A549 (cell line): ENCODE measurements around the gene PRR29. TPM values are rescaled to one million over a fixed set of nuclear protein-coding genes. Genes with fewer than 3 reads are reported as not detected.

Experiments
- ATAC-seq, 2 experiments: fragments of 200-7000 bp in 1 of 2; fragments of >200 bp in 1 of 2; cut with Nextera tagmentation in 1 of 2; cut with Tn5 transposase in 1 of 2; 3 replicates each; pipeline versions ENCODE4 v1.8.0 to v1.9.1; 2018 to 2020; ENCODE audit warnings: mild to moderate bottlenecking in 1 of 2, moderate library complexity in 1 of 2
- CTCF ChIA-PET: fragments of 300-600 bp; sonication (Branson Sonifier 250); formaldehyde crosslinking; extraction: SDS; loops from one replicate; lab custom pipeline; 2021; ENCODE audit warnings: antibody characterized with exemption, inconsistent platforms; lab: Yijun Ruan, JAX
- POLR2A ChIA-PET: fragments of 350-600 bp; formaldehyde crosslinking; extraction: SDS; loops from one replicate; lab custom pipeline; 2021; ENCODE audit warnings: antibody characterized with exemption, inconsistent platforms; lab: Yijun Ruan, JAX
- DNase-seq, 2 experiments: peaks; one replicate each; pipeline versions ENCODE4 v3.0.0 to v3.0.0-alpha.2; 2011 to 2016; ENCODE audit warnings: low read depth in 1 of 2, low spot score in 1 of 2
- FAIRE-seq: peaks from 2 replicates; lab custom pipeline; 2011; peaks lifted over from hg19 to GRCh38; lab: Jason Lieb, UNC
- H3K27ac ChIP-seq, 2 experiments: fragments of >200 bp; sonication (Bioruptor Twin); formaldehyde crosslinking; 3 replicates each; pipeline ENCODE4 v1.5.1; 2016 to 2017
- H3K4me1 ChIP-seq: fragments of >200 bp; sonication (Bioruptor Twin); formaldehyde crosslinking; 3 replicates; pipeline ENCODE4 v1.6.1; 2016
- H3K4me2 ChIP-seq: fragments of >200 bp; sonication (Bioruptor Twin); formaldehyde crosslinking; 3 replicates; pipeline ENCODE4 v1.6.1; 2016
- H3K4me3 ChIP-seq: fragments of >200 bp; sonication (Bioruptor Twin); formaldehyde crosslinking; 3 replicates; pipeline ENCODE4 v1.5.1; 2016
- H3K9me3 ChIP-seq: fragments of >200 bp; sonication (Bioruptor Twin); formaldehyde crosslinking; 3 replicates; pipeline ENCODE4 v1.6.1; 2016
- E2F6 ChIP-seq: IDR thresholded peaks from 2 replicates; pipeline ENCODE4 v1.6.1; 2012; ENCODE audit warnings: low read depth, borderline replicate concordance
- ESRRA ChIP-seq: fragments of 150-350 bp; IDR thresholded peaks from 2 replicates; pipeline ENCODE4 v1.6.1; 2014; ENCODE audit warnings: mild to moderate bottlenecking, low read length, borderline replicate concordance
- FOXS1 ChIP-seq: fragments of 250-450 bp; sonication (Bioruptor Pico); IDR thresholded peaks from 2 replicates; pipeline ENCODE4 v1.5.0; 2020; ENCODE audit warnings: mild to moderate bottlenecking, moderate library complexity
- HEYL ChIP-seq: fragments of 250-450 bp; sonication (Bioruptor Pico); IDR thresholded peaks from 2 replicates; pipeline ENCODE4 v1.8.0; 2021; ENCODE audit warnings: mild to moderate bottlenecking, moderate library complexity
- HOXA7 ChIP-seq: fragments of 250-450 bp; sonication (Bioruptor Pico); IDR thresholded peaks from 2 replicates; pipeline ENCODE4 v1.5.0; 2020; ENCODE audit warnings: mild to moderate bottlenecking, moderate library complexity
- HOXB13 ChIP-seq: fragments of 250-450 bp; sonication (Bioruptor Pico); IDR thresholded peaks from 2 replicates; pipeline ENCODE4 v1.5.0; 2020; ENCODE audit warnings: low read depth, mild to moderate bottlenecking, moderate library complexity
- HOXB5 ChIP-seq: fragments of 250-450 bp; sonication (Bioruptor Pico); IDR thresholded peaks from 2 replicates; pipeline ENCODE4 v1.5.0; 2020; ENCODE audit warnings: mild to moderate bottlenecking, moderate library complexity
- MAFK ChIP-seq: fragments of 450-650 bp; IDR thresholded peaks from 2 replicates; pipeline ENCODE4 v1.6.1; 2014; ENCODE audit not compliant: partially characterized antibody
- MAZ ChIP-seq: fragments of 150-350 bp; IDR thresholded peaks from 2 replicates; pipeline ENCODE4 v1.6.1; 2014; ENCODE audit warnings: antibody characterized with exemption, low read depth, low read length, borderline replicate concordance
- NPAS2 ChIP-seq: fragments of 250-450 bp; sonication (Bioruptor Pico); IDR thresholded peaks from 2 replicates; pipeline ENCODE4 v1.8.0; 2022; ENCODE audit warnings: mild to moderate bottlenecking, moderate library complexity, borderline replicate concordance
- NR3C1 ChIP-seq: fragments of >200 bp; sonication (Bioruptor Twin); formaldehyde crosslinking; IDR thresholded peaks from 3 replicates; pipeline ENCODE4 v1.6.1; 2017
- POLR2A ChIP-seq: IDR thresholded peaks from 2 replicates; pipeline ENCODE4 v1.6.1; 2012; ENCODE audit warnings: mild to moderate bottlenecking, low read length
- RNF2 ChIP-seq: fragments of 200-600 bp; sonication (generic); IDR thresholded peaks from 2 replicates; pipeline ENCODE4 v1.6.1; 2016; ENCODE audit warnings: low read depth, mild to moderate bottlenecking, antibody characterized with exemption, moderate library complexity, borderline replicate concordance
- SREBF2 ChIP-seq: fragments of 450-650 bp; IDR thresholded peaks from 2 replicates; pipeline ENCODE4 v1.6.1; 2014; ENCODE audit warnings: mild to moderate bottlenecking, moderate library complexity
- ZC3H11A ChIP-seq: fragments of 450-650 bp; IDR thresholded peaks from 2 replicates; pipeline ENCODE4 v1.6.1; 2014; ENCODE audit warnings: antibody characterized with exemption, mild to moderate bottlenecking
- ZFP36 ChIP-seq: fragments of 450-650 bp; IDR thresholded peaks from 2 replicates; pipeline ENCODE4 v1.6.1; 2014; ENCODE audit warnings: borderline replicate concordance; ENCODE audit not compliant: partially characterized antibody
- ZNF302 ChIP-seq: fragments of 250-450 bp; sonication (Bioruptor Pico); IDR thresholded peaks from 2 replicates; pipeline ENCODE4 v1.9.0; 2021; ENCODE audit warnings: inconsistent platforms, mild to moderate bottlenecking, moderate library complexity
- WGBS: methylation state at CpG from one replicate; pipeline ENCODE4 v1.1.6; 2017; ENCODE audit errors: missing lambda C conversion rate; 5-methylcytosine and 5-hydroxymethylcytosine counted together
- polyA plus RNA-seq, 4 experiments: library from polyadenylated mRNA; depleted of rRNA in 3 of 4; stranded (reverse); fragments of >200 nt; fragmentation: RNase III in 1 of 4; extraction: RNeasy Plus Mini Kit Qiagen cat#74134 plus additional on column Dnase treatment in 1 of 4; gene quantifications; 2 replicates in 3 of 4; 3 replicates in 1 of 4; pipeline ENCODE4 v1.2.3, GENCODE V29; 2011 to 2017

PRR29 gene
- polyA plus RNA-seq, 2 of the 4 experiments (the other 2 are of a cell fraction) = 0.44 to 0.67 TPM

GRCh38 chr17:64002658-64003525, 4.7 kb downstream of the PRR29 start:
- ChIA-PET CTCF (interaction anchor here (0.6 to 4.4 kb wide), 11 partner anchors 8 to 524 kb away, joined by 3 to 24 read pairs (median 4); partner anchors contain the start of gene GH1), POLR2A (no interaction called here)
- no peak for ATAC-seq
- 74% methylated on average over 22 of the region's 22 CpGs for WGBS
- no peak overlapping the region for H3K4me2 ChIP-seq
- FAIRE-seq = no peak
- no peak overlapping the region for H3K4me3 ChIP-seq
- H3K9me3 ChIP-seq = no peaks in the 10 kb centered on the region
- H3K27ac ChIP-seq = no peak overlapping the region
- TF ChIP-seq FOXS1 (no peak), POLR2A (0 out of 2 replicates have a peak, but pooled peaks have one; percentile 7)
- DNase-seq = no peak
- H3K4me1 ChIP-seq = peaks cover 26% of the 10 kb centered on the region

GRCh38 chr17:64003526-64004121, 5.5 kb downstream of the PRR29 start:
- Histone ChIP-seq H3K4me2 (no peak overlapping the region), H3K4me3 (no peak overlapping the region), H3K9me3 (no peaks in the 10 kb centered on the region), H3K27ac (no peak overlapping the region), H3K4me1 (peaks cover 25% of the 10 kb centered on the region)
- DNase-seq = no peak
- POLR2A ChIA-PET = no interaction called here
- no peak for TF ChIP-seq ESRRA
- TF ChIP-seq POLR2A = no peak
- no peak for TF ChIP-seq HOXB5 (CRISPR knock-in tag)
- TF ChIP-seq SREBF2 = no peak
- TF ChIP-seq MAZ = no peak
- TF ChIP-seq ZNF302 = no peak
- no peak for TF ChIP-seq HOXA7 (CRISPR knock-in tag)
- TF ChIP-seq NPAS2 (CRISPR knock-in tag) = no peak
- no peak for TF ChIP-seq NR3C1
- TF ChIP-seq ZFP36 = no peak
- TF ChIP-seq HEYL (CRISPR knock-in tag) = no peak
- no peak for TF ChIP-seq ZC3H11A
- TF ChIP-seq MAFK = no peak
- TF ChIP-seq E2F6 = no peak
- 57% methylated on average over 11 of the region's 13 CpGs for WGBS
- no peak for ATAC-seq
- FAIRE-seq = no peak
- CTCF ChIA-PET = interaction anchor here (0.6 to 1.0 kb wide), 2 partner anchors 9 to 13 kb away, joined by 3 to 4 read pairs; no protein-coding TSS in a partner anchor

GRCh38 chr17:64004218-64004770, 6.1 kb downstream of the PRR29 start:
- TF ChIP-seq RNF2 (no peak), HOXB13 (CRISPR knock-in tag) (no peak)
- Histone ChIP-seq H3K4me3 (no peak overlapping the region), H3K27ac (no peak overlapping the region), H3K9me3 (no peaks in the 10 kb centered on the region), H3K4me2 (no peak overlapping the region), H3K4me1 (peaks cover 25% of the 10 kb centered on the region)
- FAIRE-seq (no peak), DNase-seq (no peak), ATAC-seq (no peak)
- CTCF ChIA-PET = interaction anchor here (1.6 to 10.0 kb wide), 4 partner anchors 13 to 54 kb away, joined by 3 to 107 read pairs (median 15); no protein-coding TSS in a partner anchor
- WGBS = 62% methylated on average over 7 of the region's 7 CpGs
- POLR2A ChIA-PET = no interaction called here
